B cell (primary cell): ENCODE results near the gene AK1. TPM values are rescaled to one million over a fixed set of nuclear protein-coding genes. Genes with fewer than 3 reads are reported as not detected.

Source experiments
- ATAC-seq: fragments of 200-7000 bp; cut with Tn5 transposase; one replicate; pipeline ENCODE4 v1.10.0; 2021; ENCODE audit warnings: low read depth, mild to moderate bottlenecking, moderate number of reproducible peaks, moderate library complexity
- CTCF ChIA-PET: fragments of 350-600 bp; sonication (Branson Sonifier 250); formaldehyde crosslinking; loops from one replicate; lab custom pipeline; 2021; ENCODE audit warnings: antibody characterized with exemption, inconsistent platforms; lab: Charles Lee
- POLR2A ChIA-PET: fragments of 350-600 bp; sonication (Branson Sonifier 250); formaldehyde crosslinking; loops from one replicate; lab custom pipeline; 2021; ENCODE audit warnings: antibody characterized with exemption; lab: Charles Lee
- DNase-seq: peaks from one replicate; pipeline ENCODE4 v3.0.0; 2013
- H2AFZ ChIP-seq: 2 replicates; pipeline ENCODE4 v1.6.1; 2012; ENCODE audit warnings: mild to moderate bottlenecking, low read depth, low read length; ENCODE audit not compliant: insufficient read depth, poor library complexity, severe bottlenecking
- H3K27ac ChIP-seq, 2 donors: 1 replicate in 1 of 2; 2 replicates in 1 of 2; pipeline ENCODE4 v1.5.1; 2012 to 2013; ENCODE audit warnings: low read length in 2 of 2, mild to moderate bottlenecking in 2 of 2, moderate library complexity in 1 of 2
- H3K27me3 ChIP-seq, 4 experiments: fragments of 200-600 bp in 1 of 4; sonication (generic) in 1 of 4; replicated peaks in 1 of 4; 1 replicate in 2 of 4; 2 replicates in 2 of 4; pipeline versions ENCODE4 v1.6.1 to v1.7.0; 2013 to 2016; ENCODE audit warnings: low read length in 3 of 4, mild to moderate bottlenecking in 2 of 4, mixed read lengths in 1 of 4, moderate library complexity in 1 of 4; ENCODE audit not compliant: insufficient read depth in 4 of 4, control insufficient read depth in 3 of 4; ENCODE audit errors: control extremely low read depth in 1 of 4
- H3K36me3 ChIP-seq, 2 experiments: replicated peaks in 1 of 2; 1 replicate in 1 of 2; 2 replicates in 1 of 2; pipeline versions ENCODE4 v1.6.1 to v1.7.1; 2013; ENCODE audit warnings: low read length in 1 of 2; ENCODE audit not compliant: insufficient read depth in 2 of 2, control insufficient read depth in 1 of 2; ENCODE audit errors: control extremely low read depth in 1 of 2, extremely low read depth in 1 of 2
- H3K4me1 ChIP-seq, 2 donors: fragments of 200-600 bp in 1 of 2; sonication (generic) in 1 of 2; 1 replicate in 1 of 2; 2 replicates in 1 of 2; pipeline versions ENCODE4 v1.5.1 to v1.6.1; 2013 to 2017; ENCODE audit warnings: low read length in 2 of 2; ENCODE audit not compliant: control insufficient read depth in 2 of 2, insufficient read depth in 2 of 2
- H3K4me2 ChIP-seq: replicated peaks from 2 replicates; pipeline ENCODE3; 2012; ENCODE audit warnings: mild to moderate bottlenecking, low read depth, low read length; ENCODE audit not compliant: poor library complexity, severe bottlenecking
- H3K4me3 ChIP-seq, 5 experiments: fragments of 200-600 bp in 1 of 5; sonication (generic) in 1 of 5; 1 replicate in 3 of 5; 2 replicates in 2 of 5; pipeline versions ENCODE4 v1.5.1 to v1.7.0; 2011 to 2016; ENCODE audit warnings: low read length in 4 of 5, mild to moderate bottlenecking in 4 of 5, low read depth in 2 of 5, control low read depth in 1 of 5, moderate library complexity in 1 of 5; ENCODE audit not compliant: insufficient read depth in 1 of 5; ENCODE audit errors: control extremely low read depth in 1 of 5, extremely low read depth in 1 of 5
- H3K79me2 ChIP-seq: fragments of 200-600 bp; sonication (generic); one replicate; pipeline ENCODE4 v1.6.0; 2016; ENCODE audit warnings: low read length; ENCODE audit not compliant: control insufficient read depth, insufficient read depth
- H3K9ac ChIP-seq: fragments of 200-600 bp; sonication (generic); 2 replicates; pipeline ENCODE4 v1.6.1; 2017; ENCODE audit warnings: mild to moderate bottlenecking, low read length, moderate library complexity
- H3K9me3 ChIP-seq, 3 donors: one replicate each; pipeline versions ENCODE4 v1.6.1 to v1.7.1; 2013; ENCODE audit warnings: low read length in 2 of 3; ENCODE audit not compliant: control insufficient read depth in 2 of 3, insufficient read depth in 1 of 3; ENCODE audit errors: control extremely low read depth in 1 of 3
- H4K20me1 ChIP-seq: 2 replicates; pipeline ENCODE4 v1.6.0; 2012; ENCODE audit warnings: mild to moderate bottlenecking, low read length; ENCODE audit not compliant: insufficient read depth, control insufficient read depth, poor library complexity, severe bottlenecking
- H3K27ac Mint-ChIP-seq: one replicate; pipeline ENCODE4 v1.8.0; 2021; ENCODE audit warnings: mixed read lengths
- H3K27me3 Mint-ChIP-seq: one replicate; pipeline ENCODE4 v1.8.0; 2021; ENCODE audit warnings: mixed read lengths
- H3K4me1 Mint-ChIP-seq: one replicate; pipeline ENCODE4 v1.8.0; 2021; ENCODE audit warnings: mixed read lengths
- H3K4me3 Mint-ChIP-seq: one replicate; pipeline ENCODE4 v1.8.0; 2021; ENCODE audit warnings: mixed read lengths
- H3K9me3 Mint-ChIP-seq: one replicate; pipeline ENCODE4 v1.8.0; 2022; ENCODE audit warnings: mixed read lengths; ENCODE audit not compliant: insufficient read depth
- CTCF ChIP-seq: fragments of 200-600 bp; IDR thresholded peaks from one replicate; pipeline ENCODE4 v1.8.0; 2022; ENCODE audit warnings: antibody characterized with exemption, mild to moderate bottlenecking
- EZH2 ChIP-seq: IDR thresholded peaks from 2 replicates; pipeline ENCODE4 v1.6.1; 2012; ENCODE audit warnings: borderline replicate concordance, low read depth, mild to moderate bottlenecking, moderate library complexity, low read length; ENCODE audit not compliant: insufficient read depth, poor library complexity, severe bottlenecking
- WGBS: methylation state at CpG from one replicate; pipeline ENCODE4 v1.1.5; 2013; ENCODE audit warnings: missing lambda C conversion rate; ENCODE audit not compliant: insufficient coverage; 5-methylcytosine and 5-hydroxymethylcytosine counted together
- intact Hi-C: fragments of 100-400 bp; cut with micrococcal nuclease; formaldehyde crosslinking; loops from one replicate; pipeline ENCODE4 v1.10.0; 2022
- polyA plus RNA-seq: library from polyadenylated mRNA; depleted of rRNA; stranded (reverse); fragments of >200 nt; gene quantifications from 2 replicates; pipeline ENCODE4 v1.2.3, GENCODE V29; 2012
- total RNA-seq, 2 donors: library from RNA; stranded (reverse); fragments of 120-200 nt in 1 of 2; gene quantifications; 1 replicate in 1 of 2; 2 replicates in 1 of 2; pipeline versions ENCODE4 v1.2.3 to v1.2.4, GENCODE V29; 2013 to 2022

The AK1 gene
- total and polyA plus RNA-seq, 2 donors (not counting 1 experiment from before 2014, with no cell fraction given): 28.0 to 31.8 TPM

- no peak for TF ChIP-seq EZH2
- no peak for TF ChIP-seq CTCF
- H4K20me1 ChIP-seq: no peaks in the 10 kb centered on the region
- H3K4me1 ChIP-seq: peaks cover 39 to 77% of the 10 kb centered on the region in 2 donors
- no peaks in the 10 kb centered on the region for H3K27me3 ChIP-seq
- H3K9ac ChIP-seq: peak overlapping the region; percentile 97
- ChIA-PET CTCF (interaction anchor here (0.6 to 17.3 kb wide), 11 partner anchors 11 to 329 kb away, joined by 3 to 237 read pairs (median 5); partner anchors contain the start of genes SH2D3C and TOR2A), POLR2A (interaction anchor here (0.6 to 6.4 kb wide), 18 partner anchors 14 to 1973 kb away, joined by 3 to 228 read pairs (median 4); partner anchors contain the start of genes CDK9, ENG, ST6GALNAC6 and TOR2A)
- H3K79me2 ChIP-seq: peaks cover 69% of the 10 kb centered on the region
- peaks cover 73% of the 10 kb centered on the region for H3K4me1 Mint-ChIP-seq
- peak overlapping the region; percentile 94 for H3K4me3 Mint-ChIP-seq
- DNase-seq: peak; percentile 92
- no peaks in the 10 kb centered on the region for H3K27me3 Mint-ChIP-seq
- H2AFZ ChIP-seq: peak overlapping the region; percentile 68
- H3K36me3 ChIP-seq: peaks cover 0 to 30% of the 10 kb centered on the region in 2 experiments
- H3K4me3 ChIP-seq: peak overlapping the region; percentile 71 to 99 (median 79)
- WGBS: 4% methylated on average over 18 of the region's 27 CpGs
- peak overlapping the region; percentile 100 for H3K4me2 ChIP-seq
- no peaks in the 10 kb centered on the region for H3K9me3 Mint-ChIP-seq
- no peaks in the 10 kb centered on the region for H3K9me3 ChIP-seq
- peak; percentile 34 for ATAC-seq
- peak overlapping the region; percentile 98 for H3K27ac Mint-ChIP-seq
- peak overlapping the region; percentile 89 to 91 for H3K27ac ChIP-seq
- intact Hi-C loops: loop anchor here (2.0 to 5.0 kb wide), 2 partner anchors 304 to 691 kb away; partner anchors contain the start of gene STXBP1
Measured at GRCh38 chr9:127915801-127916719, 38.6 kb upstream of the AK1 start.
